CD4-positive, alpha-beta T cell (primary cell): ENCODE measurements around the gene ACTR1A. TPM values are rescaled to one million over a fixed set of nuclear protein-coding genes. Genes with fewer than 3 reads are reported as not detected.
"Not testable (repeated sequence)": the region's sequence is repeated elsewhere in the genome, so short reads cannot be mapped to it uniquely, and the experiment has no call there.

ENCODE experiments used
- ATAC-seq: fragments of 200-7000 bp; cut with Tn5 transposase; one replicate; pipeline ENCODE4 v1.10.0; 2022; ENCODE audit warnings: mild to moderate bottlenecking; ENCODE audit not compliant: poor library complexity
- CTCF ChIA-PET: fragments of 350-600 bp; sonication (Branson Sonifier 250); formaldehyde crosslinking; loops from one replicate; lab custom pipeline; 2021; ENCODE audit warnings: antibody characterized with exemption, inconsistent platforms; lab: Charles Lee
- POLR2A ChIA-PET: fragments of 350-600 bp; sonication (Branson Sonifier 250); formaldehyde crosslinking; loops from one replicate; lab custom pipeline; 2021; ENCODE audit warnings: antibody characterized with exemption, inconsistent platforms; lab: Charles Lee
- DNase-seq, 14 experiments: peaks; one replicate each; pipeline ENCODE4 v3.0.0-alpha.2; 2013 to 2020; ENCODE audit warnings: mixed read lengths in 2 of 14
- H3K27ac ChIP-seq, 2 donors: one replicate each; pipeline versions ENCODE4 v1.5.1 to v1.7.0; 2013; ENCODE audit warnings: low read length in 2 of 2, low read depth in 1 of 2, mild to moderate bottlenecking in 1 of 2
- H3K27me3 ChIP-seq, 2 experiments: 1 replicate in 1 of 2; 2 replicates in 1 of 2; pipeline versions ENCODE4 v1.6.1 to v1.7.0; 2013; ENCODE audit warnings: low read length in 2 of 2, control low read depth in 1 of 2, mild to moderate bottlenecking in 1 of 2, moderate library complexity in 1 of 2; ENCODE audit not compliant: insufficient read depth in 2 of 2, control insufficient read depth in 1 of 2
- H3K36me3 ChIP-seq: one replicate; pipeline ENCODE4 v1.6.1; 2013; ENCODE audit warnings: low read length, control low read depth; ENCODE audit not compliant: insufficient read depth
- H3K4me1 ChIP-seq: one replicate; pipeline ENCODE4 v1.6.1; 2013; ENCODE audit warnings: low read length, control low read depth; ENCODE audit not compliant: insufficient read depth
- H3K4me3 ChIP-seq: one replicate; pipeline ENCODE4 v1.5.1; 2013; ENCODE audit warnings: mild to moderate bottlenecking, low read length, moderate library complexity
- H3K9me3 ChIP-seq, 2 experiments: 1 replicate in 1 of 2; 2 replicates in 1 of 2; pipeline versions ENCODE4 v1.6.1 to v1.7.0; 2013; ENCODE audit warnings: low read length in 2 of 2, mild to moderate bottlenecking in 2 of 2, control low read depth in 1 of 2, moderate library complexity in 1 of 2; ENCODE audit not compliant: control insufficient read depth in 1 of 2, insufficient read depth in 1 of 2
- H3K27ac Mint-ChIP-seq: one replicate; pipeline ENCODE4 v1.8.0; 2020; ENCODE audit warnings: mixed read lengths
- H3K27me3 Mint-ChIP-seq: one replicate; pipeline ENCODE4 v1.8.0; 2021; ENCODE audit warnings: mixed read lengths
- H3K36me3 Mint-ChIP-seq: one replicate; pipeline ENCODE4 v1.8.0; 2021; ENCODE audit warnings: low read depth, mixed read lengths
- H3K4me1 Mint-ChIP-seq: one replicate; pipeline ENCODE4 v1.8.0; 2021; ENCODE audit warnings: low read depth, mixed read lengths
- H3K4me3 Mint-ChIP-seq: one replicate; pipeline ENCODE4 v1.8.0; 2020; ENCODE audit warnings: mild to moderate bottlenecking, mixed read lengths
- H3K9me3 Mint-ChIP-seq: one replicate; pipeline ENCODE4 v1.8.0; 2020; ENCODE audit warnings: mixed read lengths
- intact Hi-C, 2 experiments: fragments of 100-400 bp; cut with DNase I in 1 of 2; cut with micrococcal nuclease in 1 of 2; formaldehyde crosslinking; loops; one replicate each; pipeline versions ENCODE4 v1.15.1 to v1.9.0; 2023 to 2025; cut with DNase I, micrococcal nuclease
- total RNA-seq, 174 experiments: library from RNA in 2 of 174; stranded (reverse) in 2 of 174; gene quantifications; one replicate each; pipeline ENCODE4 v1.2.3 and lab custom pipeline; 2021 to 2026
- TF ChIP-seq, protein P1 (sequence below): fragments of 200-600 bp; IDR thresholded peaks from one replicate; pipeline ENCODE4 v1.8.0; 2022; ENCODE audit warnings: antibody characterized with exemption, mild to moderate bottlenecking

Gene ACTR1A
- total RNA-seq, 2 experiments from 2014 or later, result 43.3 to 46.3 TPM

DNA sequence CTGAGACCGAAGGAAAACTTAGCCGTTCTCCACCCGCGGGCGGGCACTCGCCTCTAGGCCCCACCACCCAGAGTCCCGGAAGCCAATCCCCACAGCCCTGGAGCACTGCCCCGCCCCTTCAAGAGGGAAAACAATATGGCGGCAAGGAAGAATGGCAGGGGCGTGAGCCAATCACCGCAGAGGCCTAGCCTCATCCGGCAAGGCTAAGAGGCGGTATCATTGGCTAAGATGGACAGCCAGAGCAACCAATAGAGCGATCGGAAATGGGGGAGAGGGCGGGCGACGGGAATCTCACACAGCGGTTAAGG, 529 bp downstream of the ACTR1A start:
- Histone ChIP-seq H3K9me3 (no peaks in the 10 kb centered on the region), H3K4me1 (peaks cover 47% of the 10 kb centered on the region), H3K4me3 (peak overlapping the region; percentile 100), H3K27ac (peak overlapping the region; percentile 80 to 97), H3K27me3 (no peaks in the 10 kb centered on the region), H3K36me3 (peaks cover 6% of the 10 kb centered on the region)
- Mint-ChIP-seq H3K4me1 (peaks cover 42% of the 10 kb centered on the region), H3K27me3 (no peaks in the 10 kb centered on the region), H3K9me3 (no peaks in the 10 kb centered on the region), H3K36me3 (peaks cover 7% of the 10 kb centered on the region), H3K4me3 (no peak overlapping the region), H3K27ac (no peak overlapping the region)
- CTCF ChIA-PET, result interaction anchor here (1.3 to 2.2 kb wide), 3 partner anchors 23 to 108 kb away, joined by 3 to 9 read pairs (median 4); no protein-coding TSS in a partner anchor
- POLR2A ChIA-PET, result interaction anchor here (0.6 to 5.1 kb wide), 15 partner anchors 9 to 866 kb away, joined by 3 to 28 read pairs (median 5); partner anchors contain the start of genes ARL3, C10orf95, CUEDC2 and FBXL15
- DNase-seq (peak; percentile 95 to 100 (median 98)), ATAC-seq (peak; percentile 72)
- intact Hi-C loops, result loop anchor here (1.0 to 10.0 kb wide), 14 partner anchors 50 to 690 kb away; partner anchors contain the start of genes ARL3 (in 2 of the 2), NOLC1 (in 2 of the 2), SFXN2 (in 2 of the 2) and TRIM8 (in 2 of the 2)
- TF ChIP-seq, protein P1, sequence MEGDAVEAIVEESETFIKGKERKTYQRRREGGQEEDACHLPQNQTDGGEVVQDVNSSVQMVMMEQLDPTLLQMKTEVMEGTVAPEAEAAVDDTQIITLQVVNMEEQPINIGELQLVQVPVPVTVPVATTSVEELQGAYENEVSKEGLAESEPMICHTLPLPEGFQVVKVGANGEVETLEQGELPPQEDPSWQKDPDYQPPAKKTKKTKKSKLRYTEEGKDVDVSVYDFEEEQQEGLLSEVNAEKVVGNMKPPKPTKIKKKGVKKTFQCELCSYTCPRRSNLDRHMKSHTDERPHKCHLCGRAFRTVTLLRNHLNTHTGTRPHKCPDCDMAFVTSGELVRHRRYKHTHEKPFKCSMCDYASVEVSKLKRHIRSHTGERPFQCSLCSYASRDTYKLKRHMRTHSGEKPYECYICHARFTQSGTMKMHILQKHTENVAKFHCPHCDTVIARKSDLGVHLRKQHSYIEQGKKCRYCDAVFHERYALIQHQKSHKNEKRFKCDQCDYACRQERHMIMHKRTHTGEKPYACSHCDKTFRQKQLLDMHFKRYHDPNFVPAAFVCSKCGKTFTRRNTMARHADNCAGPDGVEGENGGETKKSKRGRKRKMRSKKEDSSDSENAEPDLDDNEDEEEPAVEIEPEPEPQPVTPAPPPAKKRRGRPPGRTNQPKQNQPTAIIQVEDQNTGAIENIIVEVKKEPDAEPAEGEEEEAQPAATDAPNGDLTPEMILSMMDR, result no peak

- TF ChIP-seq, protein P1, result no peak
- CTCF ChIA-PET, result interaction anchor here (1.1 to 1.3 kb wide), 3 partner anchors 22 to 108 kb away, joined by 3 to 4 read pairs (median 3); no protein-coding TSS in a partner anchor
- H3K4me3 ChIP-seq, result peak overlapping the region; percentile 100
- intact Hi-C loops, result loop anchor here (1.0 to 10.0 kb wide), 15 partner anchors 40 to 691 kb away; partner anchors contain the start of genes ARL3 (in 2 of the 2), NOLC1 (in 2 of the 2), SFXN2 (in 2 of the 2) and TRIM8 (in 2 of the 2)
- ATAC-seq (no peak), DNase-seq (peak in 2 of 14 experiments; percentile 7 to 35)
- H3K27ac ChIP-seq, result peak overlapping the region; percentile 62 to 80
- H3K27me3 ChIP-seq, result no peaks in the 10 kb centered on the region
- H3K27ac Mint-ChIP-seq, result no peak overlapping the region
- peaks cover 4% of the 10 kb centered on the region for H3K36me3 Mint-ChIP-seq
- H3K4me1 Mint-ChIP-seq, result peaks cover 37% of the 10 kb centered on the region
- no peaks in the 10 kb centered on the region for H3K9me3 ChIP-seq
- H3K4me1 ChIP-seq, result peaks cover 47% of the 10 kb centered on the region
- H3K27me3 Mint-ChIP-seq, result no peaks in the 10 kb centered on the region
- peaks cover 5% of the 10 kb centered on the region for H3K36me3 ChIP-seq
- no peaks in the 10 kb centered on the region for H3K9me3 Mint-ChIP-seq
- POLR2A ChIA-PET, result interaction anchor here (0.7 to 5.1 kb wide), 4 partner anchors 28 to 107 kb away, joined by 3 to 28 read pairs (median 5); partner anchors contain the start of gene C10orf95
- no peak overlapping the region for H3K4me3 Mint-ChIP-seq
Measured at GRCh38 chr10:102501201-102502028, 1.1 kb downstream of the ACTR1A start.

DNA sequence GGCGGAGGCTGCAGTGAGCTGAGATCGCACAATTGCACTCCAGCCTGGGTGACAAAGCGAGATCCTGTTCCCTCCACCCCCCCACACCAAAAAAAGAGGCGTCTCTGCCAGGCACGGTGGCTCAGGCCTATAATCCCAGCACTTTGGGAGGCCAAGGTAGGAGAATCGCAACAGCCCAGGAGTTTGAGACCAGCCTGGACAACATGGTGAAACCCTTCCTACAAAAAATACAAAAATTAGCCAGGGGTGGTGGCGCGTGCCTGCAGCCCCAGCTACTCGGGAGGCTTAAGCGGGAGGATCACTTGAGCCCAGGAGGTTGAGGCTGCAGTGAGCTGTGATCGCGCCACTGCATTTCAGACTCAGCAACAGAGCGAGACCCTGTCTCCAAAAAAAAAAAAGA, 1.8 kb downstream of the ACTR1A start:
- not testable (repeated sequence) for H3K9me3 ChIP-seq, H3K27ac ChIP-seq, H3K36me3 Mint-ChIP-seq, H3K27me3 ChIP-seq, H3K36me3 ChIP-seq, H3K27ac Mint-ChIP-seq, ATAC-seq, H3K27me3 Mint-ChIP-seq, H3K4me3 Mint-ChIP-seq, H3K9me3 Mint-ChIP-seq, H3K4me3 ChIP-seq
- peak in 1 of 14 experiments; percentile 29 for DNase-seq
- H3K4me1 ChIP-seq, result peaks cover 45% of the 10 kb centered on the region
- intact Hi-C loops, result loop anchor here (1.0 to 10.0 kb wide), 10 partner anchors 39 to 692 kb away; partner anchors contain the start of genes BORCS7 (in 1 of the 2), C10orf95 (in 1 of the 2), CUEDC2 (in 1 of the 2) and FBXL15 (in 1 of the 2)
- ChIA-PET POLR2A (interaction anchor here (0.7 to 5.1 kb wide), 4 partner anchors 28 to 106 kb away, joined by 3 to 28 read pairs (median 5); partner anchors contain the start of gene C10orf95), CTCF (interaction anchor here (1.1 to 1.3 kb wide), 3 partner anchors 21 to 107 kb away, joined by 3 to 4 read pairs (median 3); no protein-coding TSS in a partner anchor)
- H3K4me1 Mint-ChIP-seq, result peaks cover 33% of the 10 kb centered on the region
